Spinal cord (tissue), 10 donors: ENCODE data around the gene RFPL3. TPM values are rescaled to one million over a fixed set of nuclear protein-coding genes. Genes with fewer than 3 reads are reported as not detected.
"Not testable (repeated sequence)": the region's sequence is repeated elsewhere in the genome, so short reads cannot be mapped to it uniquely, and the experiment has no call there.

Experiments
- DNase-seq, 6 donors: peaks; one replicate each; pipeline versions ENCODE4 v3.0.0 to v3.0.0-alpha.2; 2013 to 2015; ENCODE audit warnings: low spot score in 6 of 6, low read depth in 4 of 6
- H3K27ac ChIP-seq: one replicate; pipeline ENCODE4 v1.5.1; 2013; ENCODE audit warnings: low read depth, low read length, control low read depth
- H3K27me3 ChIP-seq: one replicate; pipeline ENCODE4 v1.6.1; 2013; ENCODE audit warnings: low read length; ENCODE audit not compliant: control insufficient read depth, insufficient read depth
- H3K36me3 ChIP-seq: one replicate; pipeline ENCODE4 v1.6.1; 2013; ENCODE audit warnings: low read length; ENCODE audit not compliant: control insufficient read depth, insufficient read depth
- H3K4me1 ChIP-seq: one replicate; pipeline ENCODE4 v1.6.1; 2013; ENCODE audit warnings: low read length; ENCODE audit not compliant: control insufficient read depth, insufficient read depth
- H3K4me3 ChIP-seq: one replicate; pipeline ENCODE4 v1.5.1; 2013; ENCODE audit warnings: low read depth, low read length, control low read depth
- H3K9me3 ChIP-seq: one replicate; pipeline ENCODE4 v1.6.1; 2013; ENCODE audit warnings: low read length; ENCODE audit not compliant: control insufficient read depth, insufficient read depth
- WGBS: methylation state at CpG from one replicate; pipeline ENCODE4 v1.1.5; 2013; ENCODE audit warnings: missing lambda C conversion rate; ENCODE audit not compliant: insufficient coverage; 5-methylcytosine and 5-hydroxymethylcytosine counted together
- polyA plus RNA-seq, 2 donors: library from polyadenylated mRNA; unstranded; fragments of 120-200 nt; gene quantifications; one replicate each; pipeline ENCODE4 v1.2.1, GENCODE V29; 2013; ENCODE audit not compliant: insufficient read length in 2 of 2
- total RNA-seq, 2 donors: library from RNA; depleted of rRNA in 1 of 2; stranded (reverse); fragments of 120-200 nt in 1 of 2; fragments of >200 nt in 1 of 2; gene quantifications; one replicate each; pipeline versions ENCODE4 v1.2.3 to v1.2.4, GENCODE V29; 2013 to 2014
- donor health status: healthy.

RFPL3 gene
- total and polyA plus RNA-seq, 4 donors, result 0.38 to 0.47 TPM; not detected in 2

DNA sequence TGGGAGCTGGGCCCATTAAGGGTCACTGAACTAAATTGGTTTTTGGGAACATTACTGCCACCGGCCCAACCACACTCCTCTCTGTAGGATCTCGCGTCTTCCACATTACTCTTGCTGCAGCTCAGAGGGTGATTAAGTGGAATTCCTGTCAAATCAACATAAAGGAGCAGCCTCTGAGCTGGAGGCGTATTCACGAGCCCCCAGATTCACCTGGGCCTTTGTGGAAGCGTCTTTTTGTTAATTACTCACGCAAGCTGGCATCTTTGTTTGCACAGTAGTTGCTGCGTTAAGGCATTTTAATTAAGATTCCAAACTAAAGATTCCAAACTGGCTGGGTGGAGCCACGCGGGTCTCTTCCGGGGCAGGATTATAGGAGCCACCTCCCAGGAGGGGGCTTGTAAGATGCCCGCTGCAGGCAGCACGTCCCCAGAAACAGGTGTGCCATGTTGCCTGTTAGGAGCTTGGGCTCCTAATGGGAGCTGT is 21.5 kb upstream of the RFPL3 start:
- H3K9me3 ChIP-seq, result no peaks in the 10 kb centered on the region
- WGBS, result 42% methylated on average over 9 of the region's 13 CpGs
- H3K27ac ChIP-seq, result no peak overlapping the region
- no peaks in the 10 kb centered on the region for H3K36me3 ChIP-seq
- DNase-seq, result peak in 1 of 6 donors; percentile 77
- H3K4me1 ChIP-seq, result peaks cover 45% of the 10 kb centered on the region
- no peaks in the 10 kb centered on the region for H3K27me3 ChIP-seq
- no peak overlapping the region for H3K4me3 ChIP-seq

GRCh38 chr22:32336771-32337424 is 20.8 kb upstream of the RFPL3 start:
- Histone ChIP-seq H3K27me3 (no peaks in the 10 kb centered on the region), H3K36me3 (no peaks in the 10 kb centered on the region), H3K27ac (no peak overlapping the region), H3K9me3 (no peaks in the 10 kb centered on the region), H3K4me3 (no peak overlapping the region), H3K4me1 (peaks cover 45% of the 10 kb centered on the region)
- DNase-seq, result peak in 3 of 6 donors; percentile 33 to 61 (median 56)
- 37% methylated on average over 8 of the region's 10 CpGs for WGBS

- H3K4me1 ChIP-seq, result peaks cover 42% of the 10 kb centered on the region
- DNase-seq, result peak in 1 of 6 donors; percentile 52
- H3K27me3 ChIP-seq, H3K9me3 ChIP-seq, H3K36me3 ChIP-seq, H3K27ac ChIP-seq, H3K4me3 ChIP-seq: not testable (repeated sequence)
- WGBS, result 43% methylated on average over 1 of the region's 6 CpGs
Measured at GRCh38 chr22:32337425-32337824, 20.2 kb upstream of the RFPL3 start.

DNA sequence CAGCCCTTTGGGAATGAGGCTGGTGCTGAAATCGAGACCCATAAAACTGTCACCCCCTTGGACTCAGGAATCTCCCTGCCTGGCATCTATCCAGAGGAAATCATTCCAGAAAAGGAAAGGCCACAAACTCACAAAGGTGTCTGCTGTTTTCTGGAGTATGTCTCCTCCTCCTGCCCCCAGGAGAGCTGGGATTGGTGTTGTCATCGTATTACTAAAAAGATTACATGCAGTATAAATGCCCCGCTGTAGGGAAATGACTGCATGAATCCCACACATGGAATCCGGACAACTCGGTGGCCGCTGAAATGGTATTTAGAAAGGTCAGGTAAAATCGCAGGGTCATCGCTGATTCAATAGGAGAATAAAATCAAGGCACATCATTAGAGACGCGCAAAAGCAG is 18.9 kb upstream of the RFPL3 start:
- DNase-seq, result no peak
- peaks cover 42% of the 10 kb centered on the region for H3K4me1 ChIP-seq
- 95% methylated on average over 8 of the region's 10 CpGs for WGBS
- no peak overlapping the region for H3K27ac ChIP-seq
- H3K4me3 ChIP-seq, result no peak overlapping the region
- H3K27me3 ChIP-seq, result no peaks in the 10 kb centered on the region
- no peaks in the 10 kb centered on the region for H3K36me3 ChIP-seq
- H3K9me3 ChIP-seq, result no peaks in the 10 kb centered on the region

- Histone ChIP-seq H3K27ac (no peak overlapping the region), H3K4me1 (peaks cover 42% of the 10 kb centered on the region), H3K27me3 (no peaks in the 10 kb centered on the region), H3K36me3 (no peaks in the 10 kb centered on the region), H3K9me3 (no peaks in the 10 kb centered on the region), H3K4me3 (no peak overlapping the region)
- WGBS, result 93% methylated on average over 16 of the region's 23 CpGs
- no peak for DNase-seq
Measured at GRCh38 chr22:32339190-32340012, 18.3 kb upstream of the RFPL3 start.

- Histone ChIP-seq H3K36me3 (no peaks in the 10 kb centered on the region), H3K4me3 (no peak overlapping the region), H3K27me3 (no peaks in the 10 kb centered on the region), H3K27ac (no peak overlapping the region), H3K9me3 (no peaks in the 10 kb centered on the region), H3K4me1 (peaks cover 41% of the 10 kb centered on the region)
- WGBS, result 44% methylated on average over 11 of the region's 11 CpGs
- no peak for DNase-seq
Measured at GRCh38 chr22:32340411-32340810, 17.3 kb upstream of the RFPL3 start.

DNA sequence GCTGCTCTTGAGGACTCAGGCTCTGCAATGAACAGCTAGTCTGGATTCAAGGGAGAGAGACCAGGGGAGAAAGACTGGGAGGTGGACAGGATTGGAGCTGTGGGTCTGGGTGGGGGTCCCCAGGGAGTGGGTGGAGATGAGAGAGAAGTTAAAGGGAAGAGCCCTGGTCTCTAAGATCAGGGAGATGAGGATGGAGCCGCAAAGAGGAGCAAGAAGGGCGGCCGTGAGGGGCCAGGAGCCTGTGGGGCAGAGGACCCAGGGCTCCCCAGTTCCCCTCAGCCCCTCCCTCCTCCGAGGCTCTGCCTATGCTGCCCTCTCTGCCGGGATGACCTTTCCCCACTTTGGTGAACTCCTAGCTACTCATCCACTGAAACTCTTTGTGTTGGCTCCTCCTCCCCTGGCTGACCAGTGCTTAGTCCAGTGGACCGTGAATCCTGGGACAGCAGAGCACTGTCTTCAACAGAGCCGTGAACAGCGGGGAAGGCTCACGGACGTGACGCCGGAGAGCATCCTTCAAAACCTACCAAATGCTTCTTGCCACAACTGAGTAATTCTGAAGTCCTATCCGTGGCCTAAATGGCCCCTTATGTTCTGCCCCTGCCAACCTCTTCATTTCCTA is 16.4 kb upstream of the RFPL3 start:
- WGBS, result 43% methylated on average over 13 of the region's 13 CpGs
- Histone ChIP-seq H3K36me3 (no peaks in the 10 kb centered on the region), H3K27me3 (no peaks in the 10 kb centered on the region), H3K4me1 (peaks cover 33% of the 10 kb centered on the region), H3K9me3 (peaks cover 2% of the 10 kb centered on the region), H3K4me3 (no peak overlapping the region), H3K27ac (no peak overlapping the region)
- DNase-seq, result no peak

- H3K4me1 ChIP-seq, result peaks cover 21% of the 10 kb centered on the region
Measured at GRCh38 chr22:32342977-32343376, 14.7 kb upstream of the RFPL3 start.

DNA sequence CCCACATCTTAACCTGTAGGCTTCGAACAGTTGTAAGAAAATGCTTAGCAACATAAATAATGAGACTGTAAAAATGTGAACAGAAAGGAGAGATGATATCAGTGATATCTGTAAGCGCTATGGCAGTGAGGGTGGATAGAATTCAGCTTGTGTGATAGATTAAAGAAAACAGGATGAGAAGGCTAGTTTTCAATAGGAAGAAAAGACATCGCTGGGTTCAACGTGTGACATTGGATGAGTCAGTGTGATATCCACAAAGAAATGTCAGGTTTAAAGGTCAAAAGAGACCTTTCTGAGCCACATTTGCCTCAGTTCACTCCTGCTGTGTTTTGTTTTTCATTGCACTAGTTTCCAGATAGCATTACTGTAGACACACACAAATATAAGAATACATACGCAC is 13.7 kb upstream of the RFPL3 start:
- DNase-seq, result no peak
- H3K4me3 ChIP-seq, result no peak overlapping the region

More at GRCh38 chr22:32342977-32343376, 14.7 kb upstream of the RFPL3 start:
- WGBS, result no CpG with 5 or more reads among the region's 2 CpGs
- no peak for DNase-seq
- Histone ChIP-seq H3K4me3 (no peak overlapping the region), H3K27ac (no peak overlapping the region), H3K9me3 (peaks cover 2% of the 10 kb centered on the region), H3K27me3 (no peaks in the 10 kb centered on the region), H3K36me3 (no peaks in the 10 kb centered on the region)

More for the DNA sequence above, 13.7 kb upstream of the RFPL3 start:
- WGBS, result 63% methylated on average over 4 of the region's 5 CpGs
- Histone ChIP-seq H3K27ac (no peak overlapping the region), H3K9me3 (peaks cover 2% of the 10 kb centered on the region), H3K4me1 (peaks cover 16% of the 10 kb centered on the region), H3K36me3 (no peaks in the 10 kb centered on the region), H3K27me3 (no peaks in the 10 kb centered on the region)
